GM23338 (cell line): ENCODE data around the gene GRIK5. TPM values are rescaled to one million over a fixed set of nuclear protein-coding genes. Genes with fewer than 3 reads are reported as not detected.

Experiments
- ATAC-seq: fragments of 200-7000 bp; cut with Tn5 transposase; 3 replicates; pipeline ENCODE4 v1.9.1; 2020
- DNase-seq: peaks from one replicate; pipeline ENCODE4 v3.0.0-alpha.2; 2015; ENCODE audit warnings: low spot score
- H2AFZ ChIP-seq: fragments of 200-600 bp; sonication (generic); 2 replicates; pipeline ENCODE4 v1.8.0; 2016; ENCODE audit warnings: antibody characterized with exemption, mild to moderate bottlenecking, moderate library complexity
- H3F3A ChIP-seq: fragments of 200-600 bp; sonication (generic); replicated peaks from 2 replicates; pipeline ENCODE4 v1.8.0; 2017; ENCODE audit warnings: antibody characterized with exemption, mixed run types, low read depth
- H3K27ac ChIP-seq: fragments of 200-600 bp; sonication (generic); 2 replicates; pipeline ENCODE4 v1.6.1; 2016; ENCODE audit warnings: low read depth
- H3K27me3 ChIP-seq: fragments of 200-600 bp; sonication (generic); 2 replicates; pipeline ENCODE4 v1.8.0; 2016; ENCODE audit warnings: mild to moderate bottlenecking, mixed run types, moderate library complexity; ENCODE audit not compliant: insufficient read depth
- H3K36me3 ChIP-seq: fragments of 200-600 bp; sonication (generic); 2 replicates; pipeline ENCODE4 v1.8.0; 2016; ENCODE audit warnings: mild to moderate bottlenecking; ENCODE audit not compliant: insufficient read depth
- H3K4me1 ChIP-seq: fragments of 200-600 bp; sonication (generic); 2 replicates; pipeline ENCODE4 v1.8.0; 2016; ENCODE audit warnings: mild to moderate bottlenecking, moderate library complexity; ENCODE audit not compliant: insufficient read depth
- H3K4me2 ChIP-seq: fragments of 200-600 bp; sonication (generic); 2 replicates; pipeline ENCODE4 v1.7.1; 2017; ENCODE audit warnings: mixed run types
- H3K4me3 ChIP-seq: fragments of 200-600 bp; sonication (generic); 2 replicates; pipeline ENCODE4 v1.6.1; 2016; ENCODE audit warnings: mixed run types
- H3K79me2 ChIP-seq: fragments of 200-600 bp; sonication (generic); replicated peaks from 2 replicates; pipeline ENCODE4 v1.8.0; 2017; ENCODE audit warnings: mild to moderate bottlenecking; ENCODE audit not compliant: insufficient read depth
- H3K9me2 ChIP-seq: fragments of 200-600 bp; sonication (generic); 2 replicates; pipeline ENCODE4 v1.8.0; 2017; ENCODE audit not compliant: insufficient read depth
- H4K20me1 ChIP-seq: fragments of 200-600 bp; sonication (generic); replicated peaks from 2 replicates; pipeline ENCODE4 v1.8.0; 2017; ENCODE audit warnings: mild to moderate bottlenecking; ENCODE audit not compliant: insufficient read depth
- H3K27ac Mint-ChIP-seq: 2 replicates; pipeline ENCODE4 v1.8.0; 2020; ENCODE audit warnings: inconsistent platforms, mild to moderate bottlenecking, moderate library complexity, mixed read lengths
- H3K27me3 Mint-ChIP-seq: 3 replicates; pipeline ENCODE4 v1.8.0; 2022; ENCODE audit warnings: low read depth, mild to moderate bottlenecking, moderate library complexity, mixed read lengths, inconsistent platforms; ENCODE audit not compliant: insufficient read depth, poor library complexity
- H3K36me3 Mint-ChIP-seq: 3 replicates; pipeline ENCODE4 v1.8.0; 2021; ENCODE audit warnings: low read depth, mild to moderate bottlenecking, inconsistent platforms, moderate library complexity, mixed read lengths
- H3K4me1 Mint-ChIP-seq: 3 replicates; pipeline ENCODE4 v1.8.0; 2020; ENCODE audit warnings: mild to moderate bottlenecking, inconsistent platforms, mixed read lengths
- H3K4me3 Mint-ChIP-seq: 3 replicates; pipeline ENCODE4 v1.8.0; 2021; ENCODE audit warnings: moderate library complexity, mild to moderate bottlenecking, inconsistent platforms, mixed read lengths
- H3K9me3 Mint-ChIP-seq: 3 replicates; pipeline ENCODE4 v1.8.0; 2020; ENCODE audit warnings: moderate library complexity, mild to moderate bottlenecking, inconsistent platforms, mixed read lengths
- CREB1 ChIP-seq: fragments of 250-450 bp; sonication (Bioruptor Pico); IDR thresholded peaks from 2 replicates; pipeline ENCODE4 v1.5.0; 2020; ENCODE audit warnings: low read depth, mild to moderate bottlenecking, moderate library complexity
- EZH2 ChIP-seq: fragments of 200-600 bp; sonication (generic); IDR thresholded peaks from one replicate; pipeline ENCODE4 v1.8.0; 2017; ENCODE audit warnings: antibody characterized with exemption, mild to moderate bottlenecking, low read depth; ENCODE audit not compliant: unreplicated experiment
- EZH2phosphoT487 ChIP-seq: fragments of 200-600 bp; sonication (generic); IDR thresholded peaks from one replicate; pipeline ENCODE4 v1.8.1; 2018; ENCODE audit warnings: antibody characterized with exemption; ENCODE audit not compliant: unreplicated experiment
- JUNB ChIP-seq: IDR thresholded peaks from one replicate; pipeline ENCODE4 v1.6.1; 2016; ENCODE audit warnings: antibody characterized with exemption; ENCODE audit not compliant: unreplicated experiment
- NANOG ChIP-seq: IDR thresholded peaks from 2 replicates; pipeline ENCODE4 v1.6.1; 2016; ENCODE audit warnings: antibody characterized with exemption, borderline replicate concordance
- POLR2AphosphoS5 ChIP-seq: IDR thresholded peaks from 2 replicates; pipeline ENCODE4 v1.6.1; 2016; ENCODE audit warnings: antibody characterized with exemption, low read depth
- STAT1 ChIP-seq: IDR thresholded peaks from one replicate; pipeline ENCODE4 v1.6.1; 2016; ENCODE audit warnings: antibody characterized with exemption; ENCODE audit not compliant: unreplicated experiment
- ZNF114 ChIP-seq: fragments of 250-450 bp; sonication (Bioruptor Pico); IDR thresholded peaks from 2 replicates; pipeline ENCODE4 v1.5.0; 2020; ENCODE audit warnings: mild to moderate bottlenecking, moderate library complexity
- ZNF331 ChIP-seq: fragments of 250-450 bp; sonication (Bioruptor Pico); IDR thresholded peaks from 2 replicates; pipeline ENCODE4 v1.5.0; 2020; ENCODE audit warnings: low read depth, mild to moderate bottlenecking, moderate library complexity
- polyA plus RNA-seq: library from polyadenylated mRNA; unstranded; fragments of >200 nt; fragmentation: Nextera tagmentation; extraction: Ambion mirVana; gene quantifications from 2 replicates; pipeline ENCODE4 v1.2.1, GENCODE V29; 2016
- total RNA-seq: library from RNA; depleted of rRNA; stranded (reverse); fragments of >200 nt; shearing (Covaris generic); gene quantifications from 2 replicates; pipeline ENCODE4 v1.2.3, GENCODE V29; 2014
- TF ChIP-seq, protein P1 (sequence below): IDR thresholded peaks from one replicate; pipeline ENCODE4 v1.6.1; 2018; ENCODE audit warnings: antibody characterized with exemption; ENCODE audit not compliant: unreplicated experiment
- TF ChIP-seq, protein P2 (sequence below): fragments of 250-450 bp; sonication (Bioruptor Pico); IDR thresholded peaks from 2 replicates; pipeline ENCODE4 v1.5.0; 2020; ENCODE audit warnings: mild to moderate bottlenecking, moderate library complexity
- TF ChIP-seq, protein P3 (sequence below): IDR thresholded peaks from 2 replicates; pipeline ENCODE4 v1.6.1; 2016; ENCODE audit warnings: antibody characterized with exemption
- TF ChIP-seq, protein P4 (sequence below), 2 experiments: fragments of 200-600 bp in 1 of 2; sonication (generic) in 1 of 2; conservative IDR thresholded peaks; 2 replicates each; pipeline versions ENCODE4 v1.5.1 to v1.6.1; 2016 to 2017; ENCODE audit warnings: antibody characterized with exemption in 2 of 2, low read depth in 2 of 2, mild to moderate bottlenecking in 2 of 2, moderate library complexity in 1 of 2

Gene GRIK5
- total and polyA plus RNA-seq, 2 experiments from 2014 or later: 5.1 to 42.5 TPM

DNA sequence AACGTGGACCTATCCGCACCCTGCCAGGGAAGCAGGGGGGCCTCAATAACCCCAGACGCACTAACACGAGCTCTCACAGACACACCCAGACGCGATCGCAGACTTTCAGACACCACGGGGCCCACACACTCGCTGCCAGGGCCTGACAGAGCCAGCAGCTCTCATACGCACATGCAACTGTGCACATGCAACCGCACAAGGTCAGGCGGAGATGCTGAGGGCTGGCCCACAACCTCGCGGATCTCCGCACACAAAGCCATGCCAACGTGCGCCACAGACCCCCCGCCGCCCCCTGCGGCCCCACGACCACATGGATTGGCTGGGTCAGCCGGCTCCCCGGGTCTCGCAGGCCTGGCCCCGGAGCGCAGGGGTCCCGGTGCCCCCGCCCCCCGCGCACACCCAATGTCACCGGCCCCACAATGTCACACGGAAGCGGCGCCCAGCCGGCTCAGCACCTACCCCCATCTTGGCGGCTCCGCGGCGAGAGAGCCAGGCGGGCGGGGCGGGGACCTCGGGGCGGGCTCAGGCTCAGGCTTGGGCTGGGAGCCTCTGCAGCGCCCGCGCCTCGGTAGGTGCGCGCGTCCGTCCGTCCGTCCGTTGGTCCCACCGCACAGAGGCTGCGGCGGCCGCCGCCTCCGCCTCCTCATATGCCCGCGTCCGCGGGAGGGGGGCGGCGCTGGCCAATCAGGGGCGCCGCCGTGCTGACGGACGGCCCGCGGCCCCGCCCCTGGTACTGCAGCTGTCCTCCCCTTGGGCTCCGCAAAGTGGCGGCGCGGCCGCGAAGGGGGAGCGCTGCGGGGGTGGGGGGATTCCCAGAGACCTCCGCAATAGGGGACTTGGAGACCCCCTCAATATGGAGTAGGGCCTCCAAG, 76.2 kb downstream of the GRIK5 start, which contains the start of gene ATP1A3:
ATP1A3 (minus strand) TSS at position 619 of the 872 bp plus-strand sequence; CDS start at position 465, 154 bp downstream.
- H3K27me3 Mint-ChIP-seq: peaks cover 47% of the 10 kb centered on the region
- no peaks in the 10 kb centered on the region; the same call in 2 of the 3 replicates for H3K36me3 Mint-ChIP-seq
- Histone ChIP-seq H3K79me2 (no peaks in the 10 kb centered on the region), H3K4me1 (peaks cover 16% of the 10 kb centered on the region), H3K36me3 (no peaks in the 10 kb centered on the region), H3F3A (peaks cover 16% of the 10 kb centered on the region; the same call in 1 of the 2 replicates), H3K27ac (no peak within 1 kb of the TSS), H3K4me2 (peak within 1 kb of the TSS; percentile 95), H3K27me3 (peaks cover 43% of the 10 kb centered on the region), H4K20me1 (peaks cover 10% of the 10 kb centered on the region), H2AFZ (peak within 1 kb of the TSS; percentile 87), H3K9me2 (no peaks in the 10 kb centered on the region), H3K4me3 (peak within 1 kb of the TSS; percentile 83)
- H3K27ac Mint-ChIP-seq: no peak within 1 kb of the TSS
- peaks cover 23% of the 10 kb centered on the region for H3K4me1 Mint-ChIP-seq
- H3K9me3 Mint-ChIP-seq: no peaks in the 10 kb centered on the region
- H3K4me3 Mint-ChIP-seq: peak within 1 kb of the TSS; percentile 78
- DNase-seq (peak; percentile 85), ATAC-seq (peak; percentile 59)
- TF ChIP-seq JUNB: no peak
- peak; percentile 71; the same call in 1 of the 2 replicates for TF ChIP-seq CREB1 (CRISPR knock-in tag)
- TF ChIP-seq, protein P1, sequence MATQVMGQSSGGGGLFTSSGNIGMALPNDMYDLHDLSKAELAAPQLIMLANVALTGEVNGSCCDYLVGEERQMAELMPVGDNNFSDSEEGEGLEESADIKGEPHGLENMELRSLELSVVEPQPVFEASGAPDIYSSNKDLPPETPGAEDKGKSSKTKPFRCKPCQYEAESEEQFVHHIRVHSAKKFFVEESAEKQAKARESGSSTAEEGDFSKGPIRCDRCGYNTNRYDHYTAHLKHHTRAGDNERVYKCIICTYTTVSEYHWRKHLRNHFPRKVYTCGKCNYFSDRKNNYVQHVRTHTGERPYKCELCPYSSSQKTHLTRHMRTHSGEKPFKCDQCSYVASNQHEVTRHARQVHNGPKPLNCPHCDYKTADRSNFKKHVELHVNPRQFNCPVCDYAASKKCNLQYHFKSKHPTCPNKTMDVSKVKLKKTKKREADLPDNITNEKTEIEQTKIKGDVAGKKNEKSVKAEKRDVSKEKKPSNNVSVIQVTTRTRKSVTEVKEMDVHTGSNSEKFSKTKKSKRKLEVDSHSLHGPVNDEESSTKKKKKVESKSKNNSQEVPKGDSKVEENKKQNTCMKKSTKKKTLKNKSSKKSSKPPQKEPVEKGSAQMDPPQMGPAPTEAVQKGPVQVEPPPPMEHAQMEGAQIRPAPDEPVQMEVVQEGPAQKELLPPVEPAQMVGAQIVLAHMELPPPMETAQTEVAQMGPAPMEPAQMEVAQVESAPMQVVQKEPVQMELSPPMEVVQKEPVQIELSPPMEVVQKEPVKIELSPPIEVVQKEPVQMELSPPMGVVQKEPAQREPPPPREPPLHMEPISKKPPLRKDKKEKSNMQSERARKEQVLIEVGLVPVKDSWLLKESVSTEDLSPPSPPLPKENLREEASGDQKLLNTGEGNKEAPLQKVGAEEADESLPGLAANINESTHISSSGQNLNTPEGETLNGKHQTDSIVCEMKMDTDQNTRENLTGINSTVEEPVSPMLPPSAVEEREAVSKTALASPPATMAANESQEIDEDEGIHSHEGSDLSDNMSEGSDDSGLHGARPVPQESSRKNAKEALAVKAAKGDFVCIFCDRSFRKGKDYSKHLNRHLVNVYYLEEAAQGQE: no peak
- TF ChIP-seq NANOG: no peak
- TF ChIP-seq, protein P2, sequence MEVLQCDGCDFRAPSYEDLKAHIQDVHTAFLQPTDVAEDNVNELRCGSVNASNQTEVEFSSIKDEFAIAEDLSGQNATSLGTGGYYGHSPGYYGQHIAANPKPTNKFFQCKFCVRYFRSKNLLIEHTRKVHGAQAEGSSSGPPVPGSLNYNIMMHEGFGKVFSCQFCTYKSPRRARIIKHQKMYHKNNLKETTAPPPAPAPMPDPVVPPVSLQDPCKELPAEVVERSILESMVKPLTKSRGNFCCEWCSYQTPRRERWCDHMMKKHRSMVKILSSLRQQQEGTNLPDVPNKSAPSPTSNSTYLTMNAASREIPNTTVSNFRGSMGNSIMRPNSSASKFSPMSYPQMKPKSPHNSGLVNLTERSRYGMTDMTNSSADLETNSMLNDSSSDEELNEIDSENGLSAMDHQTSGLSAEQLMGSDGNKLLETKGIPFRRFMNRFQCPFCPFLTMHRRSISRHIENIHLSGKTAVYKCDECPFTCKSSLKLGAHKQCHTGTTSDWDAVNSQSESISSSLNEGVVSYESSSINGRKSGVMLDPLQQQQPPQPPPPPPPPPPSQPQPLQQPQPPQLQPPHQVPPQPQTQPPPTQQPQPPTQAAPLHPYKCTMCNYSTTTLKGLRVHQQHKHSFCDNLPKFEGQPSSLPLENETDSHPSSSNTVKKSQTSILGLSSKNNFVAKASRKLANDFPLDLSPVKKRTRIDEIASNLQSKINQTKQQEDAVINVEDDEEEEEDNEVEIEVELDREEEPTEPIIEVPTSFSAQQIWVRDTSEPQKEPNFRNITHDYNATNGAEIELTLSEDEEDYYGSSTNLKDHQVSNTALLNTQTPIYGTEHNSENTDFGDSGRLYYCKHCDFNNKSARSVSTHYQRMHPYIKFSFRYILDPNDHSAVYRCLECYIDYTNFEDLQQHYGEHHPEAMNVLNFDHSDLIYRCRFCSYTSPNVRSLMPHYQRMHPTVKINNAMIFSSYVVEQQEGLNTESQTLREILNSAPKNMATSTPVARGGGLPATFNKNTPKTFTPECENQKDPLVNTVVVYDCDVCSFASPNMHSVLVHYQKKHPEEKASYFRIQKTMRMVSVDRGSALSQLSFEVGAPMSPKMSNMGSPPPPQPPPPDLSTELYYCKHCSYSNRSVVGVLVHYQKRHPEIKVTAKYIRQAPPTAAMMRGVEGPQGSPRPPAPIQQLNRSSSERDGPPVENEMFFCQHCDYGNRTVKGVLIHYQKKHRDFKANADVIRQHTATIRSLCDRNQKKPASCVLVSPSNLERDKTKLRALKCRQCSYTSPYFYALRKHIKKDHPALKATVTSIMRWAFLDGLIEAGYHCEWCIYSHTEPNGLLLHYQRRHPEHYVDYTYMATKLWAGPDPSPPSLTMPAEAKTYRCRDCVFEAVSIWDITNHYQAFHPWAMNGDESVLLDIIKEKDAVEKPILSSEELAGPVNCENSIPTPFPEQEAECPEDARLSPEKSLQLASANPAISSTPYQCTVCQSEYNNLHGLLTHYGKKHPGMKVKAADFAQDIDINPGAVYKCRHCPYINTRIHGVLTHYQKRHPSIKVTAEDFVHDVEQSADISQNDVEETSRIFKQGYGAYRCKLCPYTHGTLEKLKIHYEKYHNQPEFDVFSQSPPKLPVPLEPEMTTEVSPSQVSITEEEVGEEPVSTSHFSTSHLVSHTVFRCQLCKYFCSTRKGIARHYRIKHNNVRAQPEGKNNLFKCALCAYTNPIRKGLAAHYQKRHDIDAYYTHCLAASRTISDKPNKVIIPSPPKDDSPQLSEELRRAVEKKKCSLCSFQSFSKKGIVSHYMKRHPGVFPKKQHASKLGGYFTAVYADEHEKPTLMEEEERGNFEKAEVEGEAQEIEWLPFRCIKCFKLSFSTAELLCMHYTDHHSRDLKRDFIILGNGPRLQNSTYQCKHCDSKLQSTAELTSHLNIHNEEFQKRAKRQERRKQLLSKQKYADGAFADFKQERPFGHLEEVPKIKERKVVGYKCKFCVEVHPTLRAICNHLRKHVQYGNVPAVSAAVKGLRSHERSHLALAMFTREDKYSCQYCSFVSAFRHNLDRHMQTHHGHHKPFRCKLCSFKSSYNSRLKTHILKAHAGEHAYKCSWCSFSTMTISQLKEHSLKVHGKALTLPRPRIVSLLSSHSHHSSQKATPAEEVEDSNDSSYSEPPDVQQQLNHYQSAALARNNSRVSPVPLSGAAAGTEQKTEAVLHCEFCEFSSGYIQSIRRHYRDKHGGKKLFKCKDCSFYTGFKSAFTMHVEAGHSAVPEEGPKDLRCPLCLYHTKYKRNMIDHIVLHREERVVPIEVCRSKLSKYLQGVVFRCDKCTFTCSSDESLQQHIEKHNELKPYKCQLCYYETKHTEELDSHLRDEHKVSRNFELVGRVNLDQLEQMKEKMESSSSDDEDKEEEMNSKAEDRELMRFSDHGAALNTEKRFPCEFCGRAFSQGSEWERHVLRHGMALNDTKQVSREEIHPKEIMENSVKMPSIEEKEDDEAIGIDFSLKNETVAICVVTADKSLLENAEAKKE (CRISPR knock-in tag): no peak
- TF ChIP-seq, protein P3, sequence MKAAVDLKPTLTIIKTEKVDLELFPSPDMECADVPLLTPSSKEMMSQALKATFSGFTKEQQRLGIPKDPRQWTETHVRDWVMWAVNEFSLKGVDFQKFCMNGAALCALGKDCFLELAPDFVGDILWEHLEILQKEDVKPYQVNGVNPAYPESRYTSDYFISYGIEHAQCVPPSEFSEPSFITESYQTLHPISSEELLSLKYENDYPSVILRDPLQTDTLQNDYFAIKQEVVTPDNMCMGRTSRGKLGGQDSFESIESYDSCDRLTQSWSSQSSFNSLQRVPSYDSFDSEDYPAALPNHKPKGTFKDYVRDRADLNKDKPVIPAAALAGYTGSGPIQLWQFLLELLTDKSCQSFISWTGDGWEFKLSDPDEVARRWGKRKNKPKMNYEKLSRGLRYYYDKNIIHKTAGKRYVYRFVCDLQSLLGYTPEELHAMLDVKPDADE: no peak
- no peak for TF ChIP-seq ZNF114 (CRISPR knock-in tag)
- TF ChIP-seq EZH2phosphoT487: no peak
- TF ChIP-seq EZH2: no peak
- TF ChIP-seq POLR2AphosphoS5: peak; percentile 56; the same call in 1 of the 2 replicates
- no peak for TF ChIP-seq STAT1
- TF ChIP-seq, protein P4, sequence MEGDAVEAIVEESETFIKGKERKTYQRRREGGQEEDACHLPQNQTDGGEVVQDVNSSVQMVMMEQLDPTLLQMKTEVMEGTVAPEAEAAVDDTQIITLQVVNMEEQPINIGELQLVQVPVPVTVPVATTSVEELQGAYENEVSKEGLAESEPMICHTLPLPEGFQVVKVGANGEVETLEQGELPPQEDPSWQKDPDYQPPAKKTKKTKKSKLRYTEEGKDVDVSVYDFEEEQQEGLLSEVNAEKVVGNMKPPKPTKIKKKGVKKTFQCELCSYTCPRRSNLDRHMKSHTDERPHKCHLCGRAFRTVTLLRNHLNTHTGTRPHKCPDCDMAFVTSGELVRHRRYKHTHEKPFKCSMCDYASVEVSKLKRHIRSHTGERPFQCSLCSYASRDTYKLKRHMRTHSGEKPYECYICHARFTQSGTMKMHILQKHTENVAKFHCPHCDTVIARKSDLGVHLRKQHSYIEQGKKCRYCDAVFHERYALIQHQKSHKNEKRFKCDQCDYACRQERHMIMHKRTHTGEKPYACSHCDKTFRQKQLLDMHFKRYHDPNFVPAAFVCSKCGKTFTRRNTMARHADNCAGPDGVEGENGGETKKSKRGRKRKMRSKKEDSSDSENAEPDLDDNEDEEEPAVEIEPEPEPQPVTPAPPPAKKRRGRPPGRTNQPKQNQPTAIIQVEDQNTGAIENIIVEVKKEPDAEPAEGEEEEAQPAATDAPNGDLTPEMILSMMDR (conservative IDR thresholded peaks at IDR 0.05; ENCODE audit: low read depth in 2 of 2): no peak
- no peak for TF ChIP-seq ZNF331 (CRISPR knock-in tag)
